NCI-H2171 (cell line): Measurements from ENCODE around the gene FMN2.

Source experiments
- DNase-seq: peaks from one replicate; lab custom pipeline; 2025; lab: John Stamatoyannopoulos, UW

Gene FMN2

GRCh38 chr1:240098534-240098933, 6.9 kb downstream of the FMN2 start:
- DNase-seq = no peak

GRCh38 chr1:240099329-240099728, 7.6 kb downstream of the FMN2 start:
- no peak for DNase-seq

- no peak for DNase-seq
These were observed 8.1 kb downstream of the FMN2 start for GRCh38 chr1:240099748-240100147.

GRCh38 chr1:240100371-240100934, 8.8 kb downstream of the FMN2 start:
- no peak for DNase-seq

GRCh38 chr1:240101306-240101705, 9.6 kb downstream of the FMN2 start:
- no peak for DNase-seq

- no peak for DNase-seq
These were observed 10.1 kb downstream of the FMN2 start for GRCh38 chr1:240101737-240102136.

- DNase-seq = no peak
These were observed 13.0 kb downstream of the FMN2 start for GRCh38 chr1:240104672-240105071.

GRCh38 chr1:240107058-240107684, 15.5 kb downstream of the FMN2 start:
- no peak for DNase-seq

- DNase-seq = no peak
These were observed 17.4 kb downstream of the FMN2 start for GRCh38 chr1:240109130-240109529.

- no peak for DNase-seq
These were observed 18.4 kb downstream of the FMN2 start for GRCh38 chr1:240109920-240110636.

GRCh38 chr1:240111558-240111957, 19.9 kb downstream of the FMN2 start:
- no peak for DNase-seq

GRCh38 chr1:240114222-240114621, 22.5 kb downstream of the FMN2 start:
- no peak for DNase-seq

GRCh38 chr1:240115831-240116230, 24.1 kb downstream of the FMN2 start:
- no peak for DNase-seq

- DNase-seq = no peak
These were observed 25.4 kb downstream of the FMN2 start for GRCh38 chr1:240116831-240117769.

GRCh38 chr1:240117930-240118329, 26.2 kb downstream of the FMN2 start:
- no peak for DNase-seq

- DNase-seq = no peak
These were observed 31.2 kb downstream of the FMN2 start for GRCh38 chr1:240122639-240123613.

- no peak for DNase-seq
These were observed 35.1 kb downstream of the FMN2 start for GRCh38 chr1:240126821-240127220.

- DNase-seq = no peak
These were observed 36.7 kb downstream of the FMN2 start for GRCh38 chr1:240128366-240128765.

- no peak for DNase-seq
These were observed 42.4 kb downstream of the FMN2 start for GRCh38 chr1:240134113-240134512.

GRCh38 chr1:240134596-240134995, 42.9 kb downstream of the FMN2 start:
- no peak for DNase-seq

- DNase-seq = no peak
These were observed 44.7 kb downstream of the FMN2 start for GRCh38 chr1:240136402-240136801.
